ENCODE results near the gene ASB13.

- TF ChIP-seq ZNF138 (tag by site-specific recombination; IDR thresholded peaks at IDR 0.05; ENCODE audit: borderline replicate concordance): no peak
- no peak for TF ChIP-seq KLF10 (tag by site-specific recombination; IDR thresholded peaks at IDR 0.05)
- TF ChIP-seq ZNF433 (tag by site-specific recombination; IDR thresholded peaks at IDR 0.05; ENCODE audit: low read depth): no peak
- TF ChIP-seq, protein P1, sequence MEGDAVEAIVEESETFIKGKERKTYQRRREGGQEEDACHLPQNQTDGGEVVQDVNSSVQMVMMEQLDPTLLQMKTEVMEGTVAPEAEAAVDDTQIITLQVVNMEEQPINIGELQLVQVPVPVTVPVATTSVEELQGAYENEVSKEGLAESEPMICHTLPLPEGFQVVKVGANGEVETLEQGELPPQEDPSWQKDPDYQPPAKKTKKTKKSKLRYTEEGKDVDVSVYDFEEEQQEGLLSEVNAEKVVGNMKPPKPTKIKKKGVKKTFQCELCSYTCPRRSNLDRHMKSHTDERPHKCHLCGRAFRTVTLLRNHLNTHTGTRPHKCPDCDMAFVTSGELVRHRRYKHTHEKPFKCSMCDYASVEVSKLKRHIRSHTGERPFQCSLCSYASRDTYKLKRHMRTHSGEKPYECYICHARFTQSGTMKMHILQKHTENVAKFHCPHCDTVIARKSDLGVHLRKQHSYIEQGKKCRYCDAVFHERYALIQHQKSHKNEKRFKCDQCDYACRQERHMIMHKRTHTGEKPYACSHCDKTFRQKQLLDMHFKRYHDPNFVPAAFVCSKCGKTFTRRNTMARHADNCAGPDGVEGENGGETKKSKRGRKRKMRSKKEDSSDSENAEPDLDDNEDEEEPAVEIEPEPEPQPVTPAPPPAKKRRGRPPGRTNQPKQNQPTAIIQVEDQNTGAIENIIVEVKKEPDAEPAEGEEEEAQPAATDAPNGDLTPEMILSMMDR (tag by site-specific recombination; IDR thresholded peaks at IDR 0.05): no peak
- TF ChIP-seq YY1 (tag by site-specific recombination; IDR thresholded peaks at IDR 0.05): no peak
- no peak for TF ChIP-seq ZFP3 (tag by site-specific recombination; IDR thresholded peaks at IDR 0.05; ENCODE audit: low read depth)
- no peak for TF ChIP-seq ELK4 (IDR thresholded peaks at IDR 0.05; ENCODE audit: borderline replicate concordance, low read depth, low read length)
- TF ChIP-seq REST (tag by site-specific recombination; IDR thresholded peaks at IDR 0.05): no peak
- TF ChIP-seq BCL11B (tag by site-specific recombination; IDR thresholded peaks at IDR 0.05; ENCODE audit: low read depth): no peak
- TF ChIP-seq, protein P2, sequence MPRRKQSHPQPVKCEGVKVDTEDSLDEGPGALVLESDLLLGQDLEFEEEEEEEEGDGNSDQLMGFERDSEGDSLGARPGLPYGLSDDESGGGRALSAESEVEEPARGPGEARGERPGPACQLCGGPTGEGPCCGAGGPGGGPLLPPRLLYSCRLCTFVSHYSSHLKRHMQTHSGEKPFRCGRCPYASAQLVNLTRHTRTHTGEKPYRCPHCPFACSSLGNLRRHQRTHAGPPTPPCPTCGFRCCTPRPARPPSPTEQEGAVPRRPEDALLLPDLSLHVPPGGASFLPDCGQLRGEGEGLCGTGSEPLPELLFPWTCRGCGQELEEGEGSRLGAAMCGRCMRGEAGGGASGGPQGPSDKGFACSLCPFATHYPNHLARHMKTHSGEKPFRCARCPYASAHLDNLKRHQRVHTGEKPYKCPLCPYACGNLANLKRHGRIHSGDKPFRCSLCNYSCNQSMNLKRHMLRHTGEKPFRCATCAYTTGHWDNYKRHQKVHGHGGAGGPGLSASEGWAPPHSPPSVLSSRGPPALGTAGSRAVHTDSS (tag by site-specific recombination; IDR thresholded peaks at IDR 0.05): no peak
- TF ChIP-seq ZNF24 (tag by site-specific recombination; IDR thresholded peaks at IDR 0.05): no peak
- no peak for TF ChIP-seq ATF2 (tag by site-specific recombination; IDR thresholded peaks at IDR 0.05; ENCODE audit: low read depth)
- TF ChIP-seq ZNF629 (tag by site-specific recombination; IDR thresholded peaks at IDR 0.05): no peak
Measured at GRCh38 chr10:5615316-5615715, 51.1 kb downstream of the ASB13 start.

Data from HEK293 (cell line).